SU-DHL-6 (cell line): ENCODE results near the gene PRODH2.

Experiments used
- H2AFZ ChIP-seq: fragments of 200-600 bp; sonication (generic); 2 replicates; pipeline ENCODE4 v1.6.1; 2014; ENCODE audit warnings: low read depth, mild to moderate bottlenecking, moderate library complexity, mixed read lengths, antibody characterized with exemption, low read length; ENCODE audit not compliant: severe bottlenecking
- H3F3A ChIP-seq: fragments of 200-600 bp; shearing (Covaris generic); 2 replicates; pipeline ENCODE4 v1.6.0; 2016; ENCODE audit warnings: antibody characterized with exemption, mild to moderate bottlenecking; ENCODE audit not compliant: insufficient read depth
- H3K27ac ChIP-seq: fragments of 200-600 bp; sonication (generic); 2 replicates; pipeline ENCODE4 v1.5.1; 2016; ENCODE audit warnings: low read depth, mild to moderate bottlenecking, low read length, moderate library complexity, mixed read lengths
- H3K27me3 ChIP-seq: fragments of 200-600 bp; sonication (generic), shearing (Covaris generic); 2 replicates; pipeline ENCODE4 v1.6.0; 2014; ENCODE audit warnings: mild to moderate bottlenecking, low read length
- H3K36me3 ChIP-seq: fragments of 200-600 bp; sonication (generic); 2 replicates; pipeline ENCODE4 v1.6.1; 2014; ENCODE audit warnings: mild to moderate bottlenecking, low read length, mixed read lengths
- H3K4me2 ChIP-seq: fragments of 300-600, 200-600 bp; shearing (Covaris generic), sonication (generic); 2 replicates; pipeline ENCODE4 v1.6.0; 2014; ENCODE audit warnings: low read length, low read depth, mild to moderate bottlenecking; ENCODE audit not compliant: poor library complexity, severe bottlenecking
- H3K4me3 ChIP-seq: fragments of 200-600 bp; sonication (generic); 2 replicates; pipeline ENCODE4 v1.5.1; 2014; ENCODE audit warnings: antibody characterized with exemption, low read length, mild to moderate bottlenecking, mixed read lengths; ENCODE audit not compliant: insufficient read depth, poor library complexity, severe bottlenecking
- H3K79me2 ChIP-seq: fragments of 200-600 bp; sonication (generic); 2 replicates; pipeline ENCODE4 v1.6.1; 2014; ENCODE audit warnings: mild to moderate bottlenecking, low read length, moderate library complexity; ENCODE audit not compliant: insufficient read depth
- H3K9ac ChIP-seq: fragments of 200-600 bp; sonication (generic); 2 replicates; pipeline ENCODE4 v1.7.0; 2014; ENCODE audit warnings: mild to moderate bottlenecking, low read length
- H3K9me2 ChIP-seq: fragments of 200-600 bp; sonication (generic); replicated peaks from 2 replicates; pipeline ENCODE4 v1.6.1; 2014; ENCODE audit warnings: low read length; ENCODE audit not compliant: insufficient read depth
- H3K9me3 ChIP-seq: fragments of 200-600 bp; sonication (generic); 2 replicates; pipeline ENCODE4 v1.6.1; 2014; ENCODE audit warnings: low read length, mixed read lengths; ENCODE audit not compliant: insufficient read depth
- H4K20me1 ChIP-seq: fragments of 200-600 bp; sonication (generic); 2 replicates; pipeline ENCODE4 v1.6.1; 2014; ENCODE audit warnings: low read depth, mild to moderate bottlenecking, antibody characterized with exemption, low read length, moderate library complexity, mixed read lengths
- EZH2phosphoT487 ChIP-seq: fragments of 200-600 bp; sonication (generic), shearing (Covaris generic); conservative IDR thresholded peaks from 2 replicates; pipeline ENCODE4 v1.6.1; 2018; ENCODE audit warnings: mild to moderate bottlenecking, antibody characterized with exemption, low read length, moderate library complexity, mixed read lengths
- TF ChIP-seq, protein P1 (sequence below): fragments of 200-600 bp; sonication (generic); IDR thresholded peaks from one replicate; pipeline ENCODE4 v1.5.1; 2017; ENCODE audit warnings: antibody characterized with exemption, mild to moderate bottlenecking, low read length, moderate library complexity; ENCODE audit not compliant: insufficient read depth, poor library complexity, severe bottlenecking

Gene PRODH2

GRCh38 chr19:35856546-35857149, 44.0 kb upstream of the PRODH2 start, which contains the start of gene KIRREL2:
KIRREL2 (plus strand) TSS chr19:35856911; CDS start chr19:35857120, 209 bp downstream.
- H3K27ac ChIP-seq: no peak within 1 kb of the TSS
- no peaks in the 10 kb centered on the region for H3K9me2 ChIP-seq
- peak within 1 kb of the TSS; percentile 72 for H3K4me2 ChIP-seq
- peak within 1 kb of the TSS; percentile 78 for H3K4me3 ChIP-seq
- H3F3A ChIP-seq: no peaks in the 10 kb centered on the region
- peak within 1 kb of the TSS; percentile 86 for H2AFZ ChIP-seq
- no peaks in the 10 kb centered on the region for H3K27me3 ChIP-seq
- H3K9ac ChIP-seq: peak within 1 kb of the TSS; percentile 57
- TF ChIP-seq EZH2phosphoT487: no peak
- TF ChIP-seq, protein P1, sequence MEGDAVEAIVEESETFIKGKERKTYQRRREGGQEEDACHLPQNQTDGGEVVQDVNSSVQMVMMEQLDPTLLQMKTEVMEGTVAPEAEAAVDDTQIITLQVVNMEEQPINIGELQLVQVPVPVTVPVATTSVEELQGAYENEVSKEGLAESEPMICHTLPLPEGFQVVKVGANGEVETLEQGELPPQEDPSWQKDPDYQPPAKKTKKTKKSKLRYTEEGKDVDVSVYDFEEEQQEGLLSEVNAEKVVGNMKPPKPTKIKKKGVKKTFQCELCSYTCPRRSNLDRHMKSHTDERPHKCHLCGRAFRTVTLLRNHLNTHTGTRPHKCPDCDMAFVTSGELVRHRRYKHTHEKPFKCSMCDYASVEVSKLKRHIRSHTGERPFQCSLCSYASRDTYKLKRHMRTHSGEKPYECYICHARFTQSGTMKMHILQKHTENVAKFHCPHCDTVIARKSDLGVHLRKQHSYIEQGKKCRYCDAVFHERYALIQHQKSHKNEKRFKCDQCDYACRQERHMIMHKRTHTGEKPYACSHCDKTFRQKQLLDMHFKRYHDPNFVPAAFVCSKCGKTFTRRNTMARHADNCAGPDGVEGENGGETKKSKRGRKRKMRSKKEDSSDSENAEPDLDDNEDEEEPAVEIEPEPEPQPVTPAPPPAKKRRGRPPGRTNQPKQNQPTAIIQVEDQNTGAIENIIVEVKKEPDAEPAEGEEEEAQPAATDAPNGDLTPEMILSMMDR: no peak
- no peaks in the 10 kb centered on the region for H3K9me3 ChIP-seq
- no peaks in the 10 kb centered on the region for H3K36me3 ChIP-seq
- H4K20me1 ChIP-seq: no peaks in the 10 kb centered on the region
- no peaks in the 10 kb centered on the region for H3K79me2 ChIP-seq

GRCh38 chr19:35853038-35853756, 40.6 kb upstream of the PRODH2 start:
- no peaks in the 10 kb centered on the region for H3F3A ChIP-seq
- H2AFZ ChIP-seq: no peak overlapping the region
- no peak overlapping the region for H3K9ac ChIP-seq
- H3K36me3 ChIP-seq: no peaks in the 10 kb centered on the region
- no peak overlapping the region for H3K4me3 ChIP-seq
- H3K27me3 ChIP-seq: no peaks in the 10 kb centered on the region
- no peak overlapping the region for H3K4me2 ChIP-seq
- TF ChIP-seq, protein P1: no peak
- no peak for TF ChIP-seq EZH2phosphoT487
- no peaks in the 10 kb centered on the region for H3K79me2 ChIP-seq
- no peaks in the 10 kb centered on the region for H4K20me1 ChIP-seq
- no peaks in the 10 kb centered on the region for H3K9me2 ChIP-seq
- no peaks in the 10 kb centered on the region for H3K9me3 ChIP-seq
- H3K27ac ChIP-seq: no peak overlapping the region

DNA sequence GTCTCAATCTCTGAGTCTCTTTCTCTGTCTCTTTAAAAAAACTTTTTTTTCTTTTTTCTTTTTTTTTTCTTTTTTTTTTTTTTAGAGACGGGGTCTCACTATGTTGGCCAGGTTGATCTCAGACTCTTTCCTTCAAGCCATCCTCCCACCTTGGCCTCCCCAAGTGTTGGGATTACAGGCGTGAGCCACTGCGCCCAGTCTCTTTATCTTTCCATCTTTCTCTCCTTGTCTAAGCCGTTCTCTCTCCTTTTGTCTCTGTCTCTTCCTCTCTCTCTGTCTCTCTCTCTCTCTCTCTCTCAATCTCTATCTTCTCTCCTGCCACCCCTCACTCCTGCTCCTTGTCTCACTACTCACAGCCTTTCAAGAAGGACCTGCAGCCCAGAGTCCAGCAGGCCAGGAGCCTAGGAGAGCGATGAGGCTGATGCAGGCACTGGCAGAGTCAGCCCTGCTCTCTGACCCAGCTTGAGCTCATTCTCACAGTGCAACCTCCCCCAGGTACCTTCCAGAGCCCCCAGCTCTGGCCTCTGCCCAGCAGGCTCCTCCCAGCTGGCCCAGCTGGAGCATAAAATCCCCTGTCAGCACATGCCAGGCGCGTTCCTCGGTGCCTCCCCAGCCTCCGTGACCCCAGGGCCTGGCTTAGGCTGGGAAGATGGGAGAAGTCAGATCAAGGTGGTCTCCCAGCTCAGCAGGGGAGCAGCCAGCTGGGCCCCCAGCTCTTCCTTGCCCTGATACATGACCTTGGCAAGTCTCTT, 39.6 kb upstream of the PRODH2 start, which contains the start of gene NPHS1:
TSS of gene NPHS1 (minus strand) at position 476 of the 752 bp plus-strand sequence. CDS start 667 bp downstream, outside the sequence.
- Histone ChIP-seq H3K4me2 (no peak within 1 kb of the TSS), H3K9ac (no peak within 1 kb of the TSS), H3K4me3 (no peak within 1 kb of the TSS)

More for the DNA sequence above, 39.6 kb upstream of the PRODH2 start, which contains the start of gene NPHS1:
- Histone ChIP-seq H2AFZ (no peak within 1 kb of the TSS), H3K27ac (no peak within 1 kb of the TSS), H3K27me3 (no peaks in the 10 kb centered on the region), H3K79me2 (no peaks in the 10 kb centered on the region), H3K9me2 (no peaks in the 10 kb centered on the region), H3F3A (no peaks in the 10 kb centered on the region), H3K36me3 (no peaks in the 10 kb centered on the region), H4K20me1 (no peaks in the 10 kb centered on the region), H3K9me3 (no peaks in the 10 kb centered on the region)
- TF ChIP-seq EZH2phosphoT487: no peak
- TF ChIP-seq, protein P1: no peak
